NCI-H1105 (cell line): ENCODE data around the gene KLHL29.

ENCODE experiments used
- DNase-seq: peaks from one replicate; lab custom pipeline; 2025; lab: John Stamatoyannopoulos, UW

KLHL29 gene

GRCh38 chr2:23593752-23594459 is 208.9 kb downstream of the KLHL29 start:
- DNase-seq, result peak; percentile 57

- DNase-seq, result no peak
Observed at GRCh38 chr2:23594460-23594825, 209.5 kb downstream of the KLHL29 start.

GRCh38 chr2:23595021-23595420 is 210.0 kb downstream of the KLHL29 start:
- no peak for DNase-seq

GRCh38 chr2:23595601-23596251 is 210.7 kb downstream of the KLHL29 start:
- peak; percentile 52 for DNase-seq

- DNase-seq, result no peak
Observed at GRCh38 chr2:23596316-23596885, 211.4 kb downstream of the KLHL29 start.

- no peak for DNase-seq
Observed at GRCh38 chr2:23597687-23598086, 212.7 kb downstream of the KLHL29 start.

GRCh38 chr2:23599006-23599405 is 214.0 kb downstream of the KLHL29 start:
- DNase-seq, result no peak

- DNase-seq, result peak; percentile 50
Observed at GRCh38 chr2:23599667-23600066, 214.7 kb downstream of the KLHL29 start.

GRCh38 chr2:23600346-23600745 is 215.4 kb downstream of the KLHL29 start:
- peak; percentile 79 for DNase-seq

GRCh38 chr2:23601301-23601965 is 216.5 kb downstream of the KLHL29 start:
- no peak for DNase-seq

- DNase-seq, result no peak
Observed at GRCh38 chr2:23602116-23602515, 217.1 kb downstream of the KLHL29 start.

- DNase-seq, result no peak
Observed at GRCh38 chr2:23603156-23603555, 218.2 kb downstream of the KLHL29 start.

GRCh38 chr2:23603581-23603980 is 218.6 kb downstream of the KLHL29 start:
- no peak for DNase-seq

GRCh38 chr2:23604731-23605130 is 219.8 kb downstream of the KLHL29 start:
- DNase-seq, result no peak

GRCh38 chr2:23605236-23605635 is 220.3 kb downstream of the KLHL29 start:
- no peak for DNase-seq

- DNase-seq, result no peak
Observed at GRCh38 chr2:23606196-23606595, 221.2 kb downstream of the KLHL29 start.

- no peak for DNase-seq
Observed at GRCh38 chr2:23606968-23607367, 222.0 kb downstream of the KLHL29 start.

- no peak for DNase-seq
Observed at GRCh38 chr2:23607925-23608324, 222.9 kb downstream of the KLHL29 start.

- no peak for DNase-seq
Observed at GRCh38 chr2:23609254-23609653, 224.3 kb downstream of the KLHL29 start.

GRCh38 chr2:23611839-23612238 is 226.9 kb downstream of the KLHL29 start:
- DNase-seq, result no peak

- DNase-seq, result no peak
Observed at GRCh38 chr2:23614701-23615100, 229.7 kb downstream of the KLHL29 start.

GRCh38 chr2:23615216-23616020 is 230.4 kb downstream of the KLHL29 start:
- DNase-seq, result no peak
